Measurements from ENCODE around the gene CYP2U1.

DNA sequence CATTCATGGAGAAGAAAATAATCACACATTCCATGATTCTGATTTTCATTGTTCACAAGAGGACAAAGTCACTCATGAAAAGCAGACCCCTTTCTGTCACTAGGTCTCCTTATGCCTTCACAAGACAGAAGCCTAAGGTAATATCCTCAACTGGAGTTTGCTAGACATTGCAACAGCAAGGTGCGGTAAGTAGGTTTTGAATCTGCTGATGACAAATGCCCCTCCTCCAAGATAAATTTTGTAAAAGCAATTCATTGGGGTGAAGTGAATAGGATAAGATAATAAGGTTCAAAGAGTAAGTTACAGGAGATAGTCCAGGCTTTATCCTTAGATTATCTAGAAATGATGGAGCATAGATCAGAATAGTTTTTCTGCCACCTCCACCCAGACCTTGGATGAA, 16.1 kb upstream of the CYP2U1 start:
- TF ChIP-seq, protein P1, sequence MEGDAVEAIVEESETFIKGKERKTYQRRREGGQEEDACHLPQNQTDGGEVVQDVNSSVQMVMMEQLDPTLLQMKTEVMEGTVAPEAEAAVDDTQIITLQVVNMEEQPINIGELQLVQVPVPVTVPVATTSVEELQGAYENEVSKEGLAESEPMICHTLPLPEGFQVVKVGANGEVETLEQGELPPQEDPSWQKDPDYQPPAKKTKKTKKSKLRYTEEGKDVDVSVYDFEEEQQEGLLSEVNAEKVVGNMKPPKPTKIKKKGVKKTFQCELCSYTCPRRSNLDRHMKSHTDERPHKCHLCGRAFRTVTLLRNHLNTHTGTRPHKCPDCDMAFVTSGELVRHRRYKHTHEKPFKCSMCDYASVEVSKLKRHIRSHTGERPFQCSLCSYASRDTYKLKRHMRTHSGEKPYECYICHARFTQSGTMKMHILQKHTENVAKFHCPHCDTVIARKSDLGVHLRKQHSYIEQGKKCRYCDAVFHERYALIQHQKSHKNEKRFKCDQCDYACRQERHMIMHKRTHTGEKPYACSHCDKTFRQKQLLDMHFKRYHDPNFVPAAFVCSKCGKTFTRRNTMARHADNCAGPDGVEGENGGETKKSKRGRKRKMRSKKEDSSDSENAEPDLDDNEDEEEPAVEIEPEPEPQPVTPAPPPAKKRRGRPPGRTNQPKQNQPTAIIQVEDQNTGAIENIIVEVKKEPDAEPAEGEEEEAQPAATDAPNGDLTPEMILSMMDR (conservative IDR thresholded peaks at IDR 0.05 in 1 of 2, IDR thresholded peaks at IDR 0.05 in 1 of 2; ENCODE audit: extremely low read depth in 1 of 2, insufficient read depth in 1 of 2, low read depth in 1 of 2, low read length in 2 of 2): no peak
- no peak for TF ChIP-seq EZH2 (IDR thresholded peaks at IDR 0.05; ENCODE audit: borderline replicate concordance, low read length)

Measured in mammary epithelial cell (primary cell).